HL-60 (cell line): Measurements from ENCODE around the gene SPINK5.

Experiments used
- DNase-seq, 2 experiments: peaks; one replicate each; pipeline ENCODE4 v3.0.0-alpha.2; 2010 to 2020; ENCODE audit warnings: low read depth in 1 of 2, low spot score in 1 of 2
- H3K27ac ChIP-seq: fragments of 250-450 bp; sonication (Bioruptor Pico); replicated peaks from 2 replicates; pipeline ENCODE4 v1.5.1; 2020; ENCODE audit warnings: mild to moderate bottlenecking, moderate library complexity
- H3K27me3 ChIP-seq: fragments of 250-450 bp; sonication (Bioruptor Pico); 2 replicates; pipeline ENCODE4 v1.5.1; 2021; ENCODE audit warnings: mild to moderate bottlenecking, moderate library complexity; ENCODE audit not compliant: insufficient read depth, poor library complexity, severe bottlenecking
- H3K4me3 ChIP-seq: replicated peaks from 2 replicates; pipeline ENCODE4 v1.5.1; 2011; ENCODE audit warnings: mild to moderate bottlenecking, control low read depth, low read length; ENCODE audit not compliant: insufficient read depth
- CTCF ChIP-seq: IDR thresholded peaks from one replicate; pipeline ENCODE4 v1.5.1; 2011; ENCODE audit warnings: low read length, control low read depth, inconsistent platforms; ENCODE audit not compliant: insufficient read depth
- GABPA ChIP-seq: IDR thresholded peaks from 2 replicates; pipeline ENCODE4 v1.6.1; 2012; ENCODE audit warnings: low read depth
- POLR2AphosphoS5 ChIP-seq: IDR thresholded peaks from 2 replicates; pipeline ENCODE4 v1.6.1; 2012; ENCODE audit warnings: low read depth
- REST ChIP-seq: IDR thresholded peaks from 2 replicates; pipeline ENCODE4 v1.6.1; 2012; ENCODE audit warnings: low read depth; ENCODE audit not compliant: insufficient replicate concordance
- SPI1 ChIP-seq: IDR thresholded peaks from 2 replicates; pipeline ENCODE4 v1.6.1; 2012; ENCODE audit warnings: low read depth, mild to moderate bottlenecking, borderline replicate concordance

The SPINK5 gene

GRCh38 chr5:148166550-148167283 lies 102.9 kb downstream of the SPINK5 start:
- Histone ChIP-seq H3K4me3 (no peak overlapping the region), H3K27ac (no peak overlapping the region), H3K27me3 (peaks cover 2% of the 10 kb centered on the region)
- no peak for TF ChIP-seq GABPA
- TF ChIP-seq CTCF = no peak
- TF ChIP-seq REST = no peak
- TF ChIP-seq SPI1 = no peak
- TF ChIP-seq POLR2AphosphoS5 = no peak
- DNase-seq = no peak

GRCh38 chr5:148168246-148168645 lies 104.5 kb downstream of the SPINK5 start, which contains the start of gene SPINK14:
TSS of gene SPINK14 (plus strand) at chr5:148168546. CDS start at chr5:148169733, 1,187 bp downstream.
- Histone ChIP-seq H3K27me3 (peaks cover 2% of the 10 kb centered on the region), H3K27ac (no peak within 1 kb of the TSS), H3K4me3 (no peak within 1 kb of the TSS)
- no peak for DNase-seq
- TF ChIP-seq GABPA = no peak
- TF ChIP-seq REST = no peak
- TF ChIP-seq POLR2AphosphoS5 = no peak
- no peak for TF ChIP-seq CTCF
- no peak for TF ChIP-seq SPI1

GRCh38 chr5:148172377-148172776 lies 108.6 kb downstream of the SPINK5 start:
- H3K27ac ChIP-seq = no peak overlapping the region

More at GRCh38 chr5:148172377-148172776, 108.6 kb downstream of the SPINK5 start:
- TF ChIP-seq SPI1 = no peak
- no peak for TF ChIP-seq CTCF
- no peak for TF ChIP-seq REST
- TF ChIP-seq POLR2AphosphoS5 = no peak
- no peak for TF ChIP-seq GABPA
- no peak for DNase-seq
- Histone ChIP-seq H3K27me3 (no peaks in the 10 kb centered on the region), H3K4me3 (no peak overlapping the region)
